SK-N-SH (cell line): ENCODE data around the gene CDKN2B-AS1. TPM values are rescaled to one million over a fixed set of nuclear protein-coding genes. Genes with fewer than 3 reads are reported as not detected.

Experiments used
- CTCF ChIA-PET: fragments of 300-600, 350-600 bp; formaldehyde crosslinking; extraction: SDS; loops from one replicate; lab custom pipeline; 2021; lab: Yijun Ruan, JAX
- POLR2A ChIA-PET: fragments of 350-600 bp; sonication (Branson Sonifier 250); formaldehyde crosslinking; extraction: SDS; loops from one replicate; lab custom pipeline; 2020; ENCODE audit warnings: antibody characterized with exemption, inconsistent platforms; lab: Yijun Ruan, JAX
- DNase-seq: peaks from one replicate; pipeline ENCODE4 v3.0.0; 2012
- H2AFZ ChIP-seq: fragments of 200-600 bp; sonication (generic); 2 replicates; pipeline ENCODE4 v1.8.1; 2016; ENCODE audit warnings: antibody characterized with exemption, mild to moderate bottlenecking, low read depth
- H3F3A ChIP-seq: fragments of 200-600 bp; sonication (generic); replicated peaks from 2 replicates; pipeline ENCODE3; 2016; ENCODE audit warnings: antibody characterized with exemption, mild to moderate bottlenecking; ENCODE audit not compliant: insufficient read depth
- H3K27ac ChIP-seq, 2 experiments: fragments of 200-500 bp in 1 of 2; fragments of 200-600 bp in 1 of 2; sonication (Bioruptor generic) in 1 of 2; sonication (generic), shearing (Covaris generic) in 1 of 2; 2 replicates each; pipeline versions ENCODE4 v1.5.1 to v1.6.1; 2014 to 2016; ENCODE audit warnings: low read depth in 2 of 2, inconsistent platforms in 1 of 2, low read length in 1 of 2, mild to moderate bottlenecking in 1 of 2, mixed read lengths in 1 of 2
- H3K27me3 ChIP-seq: fragments of 200-600 bp; sonication (generic), shearing (Covaris generic); 2 replicates; pipeline ENCODE4 v1.6.1; 2016; ENCODE audit warnings: mixed run types; ENCODE audit not compliant: insufficient read depth
- H3K36me3 ChIP-seq, 2 experiments: fragments of 200-500 bp in 1 of 2; fragments of 200-600 bp in 1 of 2; sonication (Bioruptor generic) in 1 of 2; sonication (generic) in 1 of 2; replicated peaks in 1 of 2; 2 replicates each; pipeline versions ENCODE3 to v1.5.1; 2014 to 2016; ENCODE audit warnings: low read length in 1 of 2, mild to moderate bottlenecking in 1 of 2; ENCODE audit not compliant: insufficient read depth in 2 of 2, control insufficient read depth in 1 of 2
- H3K4me1 ChIP-seq, 2 experiments: fragments of 200-500 bp in 1 of 2; fragments of 200-600 bp in 1 of 2; sonication (Bioruptor generic) in 1 of 2; sonication (generic), shearing (Covaris generic) in 1 of 2; 2 replicates each; pipeline versions ENCODE4 v1.5.1 to v1.6.1; 2014 to 2016; ENCODE audit warnings: low read depth in 1 of 2, low read length in 1 of 2, mixed run types in 1 of 2; ENCODE audit not compliant: insufficient read depth in 2 of 2, control insufficient read depth in 1 of 2
- H3K4me2 ChIP-seq: fragments of 200-600 bp; sonication (generic), shearing (Covaris generic); 2 replicates; pipeline ENCODE4 v1.6.1; 2017; ENCODE audit warnings: mixed run types
- H3K4me3 ChIP-seq, 2 experiments: fragments of 200-500 bp in 1 of 2; fragments of 200-600 bp in 1 of 2; sonication (Bioruptor generic) in 1 of 2; sonication (generic), shearing (Covaris generic) in 1 of 2; 2 replicates each; pipeline versions ENCODE4 v1.5.1 to v1.8.1; 2014 to 2016; ENCODE audit warnings: low read depth in 2 of 2, inconsistent platforms in 1 of 2, low read length in 1 of 2, mild to moderate bottlenecking in 1 of 2, mixed read lengths in 1 of 2, moderate library complexity in 1 of 2
- H3K79me2 ChIP-seq: fragments of 200-600 bp; sonication (generic); 2 replicates; pipeline ENCODE4 v1.8.1; 2017; ENCODE audit warnings: mild to moderate bottlenecking; ENCODE audit not compliant: insufficient read depth
- H3K9ac ChIP-seq: fragments of 200-600 bp; sonication (generic); 2 replicates; pipeline ENCODE4 v1.6.1; 2017; ENCODE audit warnings: mixed run types
- H3K9me2 ChIP-seq: fragments of 200-600 bp; sonication (generic); 2 replicates; pipeline ENCODE4 v1.6.1; 2017; ENCODE audit warnings: mixed run types
- H3K9me3 ChIP-seq: fragments of 200-600 bp; sonication (generic); 2 replicates; pipeline ENCODE4 v1.6.1; 2017; ENCODE audit warnings: mixed run types, mild to moderate bottlenecking, moderate library complexity
- H4K20me1 ChIP-seq: fragments of 200-600 bp; sonication (generic); 2 replicates; pipeline ENCODE4 v1.6.1; 2017; ENCODE audit warnings: mild to moderate bottlenecking, mixed run types; ENCODE audit not compliant: insufficient read depth
- EP300 ChIP-seq, 2 experiments: IDR thresholded peaks; 2 replicates each; pipeline versions ENCODE4 v1.4.0 to v1.6.1; 2012; ENCODE audit warnings: borderline replicate concordance in 1 of 2, low read depth in 1 of 2, low read length in 1 of 2
- EZH2phosphoT487 ChIP-seq: fragments of 200-600 bp; sonication (generic); IDR thresholded peaks from 2 replicates; pipeline ENCODE4 v1.6.1; 2017; ENCODE audit warnings: low read depth, mixed run types, mild to moderate bottlenecking, antibody characterized with exemption, moderate library complexity, borderline replicate concordance
- FOXJ3 ChIP-seq: sonication (generic); formaldehyde crosslinking; IDR thresholded peaks from 2 replicates; pipeline ENCODE4 v1.5.1; 2020; ENCODE audit warnings: mild to moderate bottlenecking, missing genetic modification reagents
- GABPA ChIP-seq: IDR thresholded peaks from 2 replicates; pipeline ENCODE4 v1.4.0; 2012; ENCODE audit warnings: low read depth, mild to moderate bottlenecking
- MEF2A ChIP-seq: IDR thresholded peaks from 2 replicates; pipeline ENCODE4 v1.4.0; 2012; ENCODE audit warnings: low read depth, borderline replicate concordance
- NRF1 ChIP-seq: IDR thresholded peaks from 2 replicates; pipeline ENCODE4 v1.6.1; 2012; ENCODE audit warnings: low read depth, mild to moderate bottlenecking, low read length
- RCOR1 ChIP-seq: fragments of 150-350 bp; IDR thresholded peaks from 2 replicates; pipeline ENCODE4 v1.6.1; 2017; ENCODE audit warnings: antibody characterized with exemption, low read length
- YY1 ChIP-seq: IDR thresholded peaks from 2 replicates; pipeline ENCODE4 v1.4.0; 2012; ENCODE audit warnings: low read depth, mild to moderate bottlenecking
- WGBS: methylation state at CpG from one replicate; pipeline ENCODE4 v1.1.6; 2017; ENCODE audit warnings: low lambda C conversion rate; 5-methylcytosine and 5-hydroxymethylcytosine counted together
- polyA plus RNA-seq, 3 experiments: library from polyadenylated mRNA; depleted of rRNA; stranded (reverse); fragments of >200 nt; gene quantifications; 2 replicates each; pipeline ENCODE4 v1.2.3, GENCODE V29; 2012
- TF ChIP-seq, protein P1 (sequence below): IDR thresholded peaks from 2 replicates; pipeline ENCODE4 v1.6.1; 2012; ENCODE audit warnings: mild to moderate bottlenecking, low read depth, low read length, moderate library complexity
- TF ChIP-seq, protein P2 (sequence below): IDR thresholded peaks from 2 replicates; pipeline ENCODE4 v1.4.0; 2012; ENCODE audit warnings: low read depth, borderline replicate concordance
- TF ChIP-seq, protein P3 (sequence below): fragments of 150-350 bp; IDR thresholded peaks from 2 replicates; pipeline ENCODE4 v1.6.1; 2016; ENCODE audit warnings: mild to moderate bottlenecking, low read depth, low read length
- TF ChIP-seq, protein P4 (sequence below): fragments of 150-350 bp; IDR thresholded peaks from 2 replicates; pipeline ENCODE4 v1.6.1; 2017; ENCODE audit warnings: antibody characterized with exemption, low read length, low read depth, borderline replicate concordance

The CDKN2B-AS1 gene
- polyA plus RNA-seq, 1 of the 3 experiments (the other 2 are of a cell fraction), result 0.25 TPM

DNA sequence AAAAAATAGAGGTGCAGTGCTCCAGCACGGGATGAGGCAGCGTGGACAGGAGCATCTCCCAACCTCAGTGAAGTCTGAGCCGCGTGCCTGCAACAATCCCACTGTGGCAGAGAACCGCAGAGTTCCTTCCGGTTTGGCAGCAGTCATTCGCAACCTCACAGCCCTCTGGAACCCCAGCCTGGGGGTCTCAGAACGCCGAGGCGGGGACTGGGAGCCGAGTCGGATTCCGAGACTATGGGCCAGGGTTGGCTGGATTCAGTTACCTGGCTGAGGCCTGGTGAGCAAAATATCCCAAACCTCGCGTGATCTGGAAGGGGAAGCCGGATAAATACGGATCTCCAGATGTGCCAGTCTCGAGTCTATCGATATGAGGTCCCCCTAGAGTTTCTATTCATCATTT is 27.4 kb upstream of the CDKN2B-AS1 start:
- CTCF ChIA-PET, result interaction anchor here (1.2 kb wide), 1 partner anchor 153 kb away, joined by 3 read pairs; no protein-coding TSS in a partner anchor
- 55% methylated on average over 15 of the region's 19 CpGs for WGBS
- H3K27me3 ChIP-seq, result peaks cover 55% of the 10 kb centered on the region

DNA sequence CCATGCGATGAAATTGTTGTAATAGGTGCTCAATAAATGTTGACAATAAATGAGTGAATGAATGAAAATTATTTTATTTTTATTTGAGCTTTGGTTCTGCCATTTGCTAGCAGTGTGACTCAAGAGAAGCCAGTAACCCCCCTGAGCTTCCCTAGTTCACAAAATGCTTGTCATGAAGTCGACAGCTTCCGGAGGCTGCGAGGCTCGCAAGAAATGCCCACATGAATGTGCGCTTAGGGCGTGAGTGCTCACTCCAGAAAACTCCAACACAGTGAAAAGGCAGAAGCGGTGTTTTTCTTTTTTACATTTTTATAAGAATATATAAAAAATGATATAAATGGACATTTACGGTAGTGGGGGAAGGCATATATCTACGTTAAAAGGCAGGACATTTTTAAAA is 26.9 kb upstream of the CDKN2B-AS1 start:
- Histone ChIP-seq H3K36me3 (no peaks in the 10 kb centered on the region), H3K9ac (no peak overlapping the region), H3K9me2 (no peaks in the 10 kb centered on the region), H3K4me3 (no peak overlapping the region), H4K20me1 (no peaks in the 10 kb centered on the region), H3K4me1 (peaks cover 0 to 11% of the 10 kb centered on the region in 2 experiments; a peak in 1 of 4 replicates), H3K4me2 (no peak overlapping the region), H2AFZ (no peak overlapping the region), H3K27ac (no peak overlapping the region), H3F3A (peaks cover 12% of the 10 kb centered on the region), H3K27me3 (peaks cover 61% of the 10 kb centered on the region), H3K79me2 (no peaks in the 10 kb centered on the region), H3K9me3 (no peaks in the 10 kb centered on the region)
- WGBS, result 50% methylated on average over 10 of the region's 10 CpGs
- no peak for DNase-seq
- ChIA-PET CTCF (interaction anchor here (1.2 to 2.3 kb wide), 4 partner anchors 12 to 152 kb away, joined by 3 to 15 read pairs (median 6); partner anchors contain the start of gene CDKN2B), POLR2A (no interaction called here)
- no peak for TF ChIP-seq YY1
- TF ChIP-seq EZH2phosphoT487, result no peak
- TF ChIP-seq GABPA, result no peak
- no peak for TF ChIP-seq MEF2A
- TF ChIP-seq FOXJ3, result no peak
- TF ChIP-seq, protein P1, sequence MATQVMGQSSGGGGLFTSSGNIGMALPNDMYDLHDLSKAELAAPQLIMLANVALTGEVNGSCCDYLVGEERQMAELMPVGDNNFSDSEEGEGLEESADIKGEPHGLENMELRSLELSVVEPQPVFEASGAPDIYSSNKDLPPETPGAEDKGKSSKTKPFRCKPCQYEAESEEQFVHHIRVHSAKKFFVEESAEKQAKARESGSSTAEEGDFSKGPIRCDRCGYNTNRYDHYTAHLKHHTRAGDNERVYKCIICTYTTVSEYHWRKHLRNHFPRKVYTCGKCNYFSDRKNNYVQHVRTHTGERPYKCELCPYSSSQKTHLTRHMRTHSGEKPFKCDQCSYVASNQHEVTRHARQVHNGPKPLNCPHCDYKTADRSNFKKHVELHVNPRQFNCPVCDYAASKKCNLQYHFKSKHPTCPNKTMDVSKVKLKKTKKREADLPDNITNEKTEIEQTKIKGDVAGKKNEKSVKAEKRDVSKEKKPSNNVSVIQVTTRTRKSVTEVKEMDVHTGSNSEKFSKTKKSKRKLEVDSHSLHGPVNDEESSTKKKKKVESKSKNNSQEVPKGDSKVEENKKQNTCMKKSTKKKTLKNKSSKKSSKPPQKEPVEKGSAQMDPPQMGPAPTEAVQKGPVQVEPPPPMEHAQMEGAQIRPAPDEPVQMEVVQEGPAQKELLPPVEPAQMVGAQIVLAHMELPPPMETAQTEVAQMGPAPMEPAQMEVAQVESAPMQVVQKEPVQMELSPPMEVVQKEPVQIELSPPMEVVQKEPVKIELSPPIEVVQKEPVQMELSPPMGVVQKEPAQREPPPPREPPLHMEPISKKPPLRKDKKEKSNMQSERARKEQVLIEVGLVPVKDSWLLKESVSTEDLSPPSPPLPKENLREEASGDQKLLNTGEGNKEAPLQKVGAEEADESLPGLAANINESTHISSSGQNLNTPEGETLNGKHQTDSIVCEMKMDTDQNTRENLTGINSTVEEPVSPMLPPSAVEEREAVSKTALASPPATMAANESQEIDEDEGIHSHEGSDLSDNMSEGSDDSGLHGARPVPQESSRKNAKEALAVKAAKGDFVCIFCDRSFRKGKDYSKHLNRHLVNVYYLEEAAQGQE, result no peak
- TF ChIP-seq, protein P2, sequence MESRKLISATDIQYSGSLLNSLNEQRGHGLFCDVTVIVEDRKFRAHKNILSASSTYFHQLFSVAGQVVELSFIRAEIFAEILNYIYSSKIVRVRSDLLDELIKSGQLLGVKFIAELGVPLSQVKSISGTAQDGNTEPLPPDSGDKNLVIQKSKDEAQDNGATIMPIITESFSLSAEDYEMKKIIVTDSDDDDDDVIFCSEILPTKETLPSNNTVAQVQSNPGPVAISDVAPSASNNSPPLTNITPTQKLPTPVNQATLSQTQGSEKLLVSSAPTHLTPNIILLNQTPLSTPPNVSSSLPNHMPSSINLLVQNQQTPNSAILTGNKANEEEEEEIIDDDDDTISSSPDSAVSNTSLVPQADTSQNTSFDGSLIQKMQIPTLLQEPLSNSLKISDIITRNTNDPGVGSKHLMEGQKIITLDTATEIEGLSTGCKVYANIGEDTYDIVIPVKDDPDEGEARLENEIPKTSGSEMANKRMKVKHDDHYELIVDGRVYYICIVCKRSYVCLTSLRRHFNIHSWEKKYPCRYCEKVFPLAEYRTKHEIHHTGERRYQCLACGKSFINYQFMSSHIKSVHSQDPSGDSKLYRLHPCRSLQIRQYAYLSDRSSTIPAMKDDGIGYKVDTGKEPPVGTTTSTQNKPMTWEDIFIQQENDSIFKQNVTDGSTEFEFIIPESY, result no peak
- TF ChIP-seq, protein P3, sequence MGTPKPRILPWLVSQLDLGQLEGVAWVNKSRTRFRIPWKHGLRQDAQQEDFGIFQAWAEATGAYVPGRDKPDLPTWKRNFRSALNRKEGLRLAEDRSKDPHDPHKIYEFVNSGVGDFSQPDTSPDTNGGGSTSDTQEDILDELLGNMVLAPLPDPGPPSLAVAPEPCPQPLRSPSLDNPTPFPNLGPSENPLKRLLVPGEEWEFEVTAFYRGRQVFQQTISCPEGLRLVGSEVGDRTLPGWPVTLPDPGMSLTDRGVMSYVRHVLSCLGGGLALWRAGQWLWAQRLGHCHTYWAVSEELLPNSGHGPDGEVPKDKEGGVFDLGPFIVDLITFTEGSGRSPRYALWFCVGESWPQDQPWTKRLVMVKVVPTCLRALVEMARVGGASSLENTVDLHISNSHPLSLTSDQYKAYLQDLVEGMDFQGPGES, result no peak
- TF ChIP-seq EP300 (IDR thresholded peaks at IDR 0.05; ENCODE audit: borderline replicate concordance in 1 of 2, low read depth in 1 of 2, low read length in 1 of 2), result no peak

More for the DNA sequence above, 27.4 kb upstream of the CDKN2B-AS1 start:
- H3K9me2 ChIP-seq, result no peaks in the 10 kb centered on the region
- no peak overlapping the region for H3K9ac ChIP-seq
- no peaks in the 10 kb centered on the region for H3K9me3 ChIP-seq
- no peak overlapping the region for H3K4me2 ChIP-seq
- TF ChIP-seq, protein P1, result no peak
- TF ChIP-seq, protein P4, sequence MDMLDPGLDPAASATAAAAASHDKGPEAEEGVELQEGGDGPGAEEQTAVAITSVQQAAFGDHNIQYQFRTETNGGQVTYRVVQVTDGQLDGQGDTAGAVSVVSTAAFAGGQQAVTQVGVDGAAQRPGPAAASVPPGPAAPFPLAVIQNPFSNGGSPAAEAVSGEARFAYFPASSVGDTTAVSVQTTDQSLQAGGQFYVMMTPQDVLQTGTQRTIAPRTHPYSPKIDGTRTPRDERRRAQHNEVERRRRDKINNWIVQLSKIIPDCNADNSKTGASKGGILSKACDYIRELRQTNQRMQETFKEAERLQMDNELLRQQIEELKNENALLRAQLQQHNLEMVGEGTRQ, result no peak
- TF ChIP-seq NRF1 (no peak), EP300 (IDR thresholded peaks at IDR 0.05; ENCODE audit: borderline replicate concordance in 1 of 2, low read depth in 1 of 2, low read length in 1 of 2) (no peak), RCOR1 (no peak)
- H3K4me3 ChIP-seq, result no peak overlapping the region
- no peak overlapping the region for H3K27ac ChIP-seq
- H2AFZ ChIP-seq, result no peak overlapping the region
- H3K36me3 ChIP-seq, result no peaks in the 10 kb centered on the region
- H4K20me1 ChIP-seq, result no peaks in the 10 kb centered on the region
- no peaks in the 10 kb centered on the region for H3K79me2 ChIP-seq
- POLR2A ChIA-PET, result no interaction called here
- no peak for DNase-seq
- H3F3A ChIP-seq, result peaks cover 10% of the 10 kb centered on the region
- H3K4me1 ChIP-seq, result peaks cover 0 to 11% of the 10 kb centered on the region in 2 experiments; a peak in 1 of 4 replicates
